GM19468 (cell line): ENCODE results near the gene ACSS2.
"Not testable (repeated sequence)": the region's sequence is repeated elsewhere in the genome, so short reads cannot be mapped to it uniquely, and the experiment has no call there.

ENCODE experiments used
- ATAC-seq: cut with Tn5 transposase; IDR thresholded peaks from one replicate; pipeline ENCODE4 v1.9.1; 2021; ENCODE audit warnings: mild to moderate bottlenecking, moderate library complexity, moderate number of reproducible peaks; ENCODE audit not compliant: unreplicated experiment; ENCODE audit errors: extremely low read depth

ACSS2 gene

GRCh38 chr20:34898731-34899130, 22.3 kb downstream of the ACSS2 start:
- ATAC-seq, result not testable (repeated sequence)

- ATAC-seq, result no peak
These were observed 27.8 kb downstream of the ACSS2 start for GRCh38 chr20:34904202-34904621.

- ATAC-seq, result no peak
These were observed 31.4 kb downstream of the ACSS2 start for GRCh38 chr20:34907616-34908469.

- ATAC-seq, result no peak
These were observed 38.7 kb downstream of the ACSS2 start for GRCh38 chr20:34915131-34915530.

GRCh38 chr20:34915749-34916455, 39.5 kb downstream of the ACSS2 start:
- no peak for ATAC-seq

- no peak for ATAC-seq
These were observed 40.5 kb downstream of the ACSS2 start for GRCh38 chr20:34916774-34917354.

GRCh38 chr20:34920055-34920454, 43.6 kb downstream of the ACSS2 start:
- no peak for ATAC-seq

GRCh38 chr20:34921436-34921835, 45.0 kb downstream of the ACSS2 start:
- ATAC-seq, result no peak

- ATAC-seq, result no peak
These were observed 46.4 kb downstream of the ACSS2 start for GRCh38 chr20:34922654-34923381.

- no peak for ATAC-seq
These were observed 47.0 kb downstream of the ACSS2 start for GRCh38 chr20:34923414-34923813.

- no peak for ATAC-seq
These were observed 48.9 kb downstream of the ACSS2 start for GRCh38 chr20:34925341-34925740.

GRCh38 chr20:34925981-34926380, 49.6 kb downstream of the ACSS2 start:
- no peak for ATAC-seq

- no peak for ATAC-seq
These were observed 50.2 kb downstream of the ACSS2 start for GRCh38 chr20:34926581-34926980.

- ATAC-seq, result no peak
These were observed 51.3 kb downstream of the ACSS2 start for GRCh38 chr20:34927736-34928135.

GRCh38 chr20:34928411-34928810, 52.0 kb downstream of the ACSS2 start:
- ATAC-seq, result no peak

GRCh38 chr20:34931771-34932170, 55.4 kb downstream of the ACSS2 start:
- ATAC-seq, result no peak

- no peak for ATAC-seq
These were observed 62.2 kb downstream of the ACSS2 start for GRCh38 chr20:34938466-34939163.

- no peak for ATAC-seq
These were observed 63.7 kb downstream of the ACSS2 start for GRCh38 chr20:34940081-34940481.

- no peak for ATAC-seq
These were observed 64.8 kb downstream of the ACSS2 start for GRCh38 chr20:34941226-34941625.

GRCh38 chr20:34942301-34942700, 65.9 kb downstream of the ACSS2 start:
- ATAC-seq, result no peak
